H9 (cell line): ENCODE results near the gene NRG3. TPM values are rescaled to one million over a fixed set of nuclear protein-coding genes. Genes with fewer than 3 reads are reported as not detected.

ENCODE experiments used
- DNase-seq: peaks from one replicate; pipeline ENCODE4 v3.0.0-alpha.2; 2017
- H2AFZ ChIP-seq: one replicate; pipeline ENCODE4 v1.6.1; 2013; ENCODE audit warnings: mild to moderate bottlenecking, low read length, control low read depth, moderate library complexity
- H2AK5ac ChIP-seq: 2 replicates; pipeline ENCODE4 v1.6.1; 2013; ENCODE audit warnings: low read length, control low read depth, mixed read lengths; ENCODE audit not compliant: insufficient read length
- H2BK120ac ChIP-seq: one replicate; pipeline ENCODE4 v1.6.1; 2013; ENCODE audit warnings: low read depth, mild to moderate bottlenecking, low read length, control low read depth, inconsistent platforms; ENCODE audit not compliant: poor library complexity, severe bottlenecking
- H2BK12ac ChIP-seq: 2 replicates; pipeline ENCODE4 v1.6.1; 2013; ENCODE audit warnings: low read length, control low read depth, mixed read lengths, low read depth; ENCODE audit not compliant: insufficient read length
- H2BK15ac ChIP-seq: 2 replicates; pipeline ENCODE4 v1.6.1; 2013; ENCODE audit warnings: low read depth, low read length, control low read depth
- H2BK20ac ChIP-seq: one replicate; pipeline ENCODE4 v1.6.1; 2013; ENCODE audit warnings: low read depth, mild to moderate bottlenecking, low read length, control low read depth, inconsistent platforms; ENCODE audit not compliant: poor library complexity, severe bottlenecking
- H2BK5ac ChIP-seq: 2 replicates; pipeline ENCODE4 v1.6.1; 2013; ENCODE audit warnings: low read length, control low read depth, mixed read lengths; ENCODE audit not compliant: insufficient read length
- H3K14ac ChIP-seq: 2 replicates; pipeline ENCODE4 v1.6.1; 2013; ENCODE audit warnings: low read length, control low read depth; ENCODE audit not compliant: insufficient read depth
- H3K18ac ChIP-seq: 2 replicates; pipeline ENCODE4 v1.6.1; 2013; ENCODE audit warnings: low read depth, mild to moderate bottlenecking, mixed read lengths, low read length, control low read depth; ENCODE audit not compliant: insufficient read length
- H3K23ac ChIP-seq: 2 replicates; pipeline ENCODE4 v1.6.1; 2013; ENCODE audit warnings: low read length, control low read depth, mixed read lengths, low read depth; ENCODE audit not compliant: insufficient read length
- H3K23me2 ChIP-seq: 2 replicates; pipeline ENCODE4 v1.6.1; 2013; ENCODE audit warnings: low read depth, mild to moderate bottlenecking, mixed read lengths, low read length, control low read depth; ENCODE audit not compliant: insufficient read length, poor library complexity, severe bottlenecking
- H3K27ac ChIP-seq: 2 replicates; pipeline ENCODE4 v1.5.1; 2013; ENCODE audit warnings: low read length, control low read depth, mixed read lengths, low read depth; ENCODE audit not compliant: insufficient read length
- H3K27me3 ChIP-seq: 2 replicates; pipeline ENCODE4 v1.6.1; 2013; ENCODE audit warnings: low read length, control low read depth, inconsistent platforms; ENCODE audit not compliant: insufficient read depth
- H3K4ac ChIP-seq: 2 replicates; pipeline ENCODE4 v1.6.1; 2013; ENCODE audit warnings: low read depth, mild to moderate bottlenecking, control low read depth, inconsistent platforms, low read length, moderate library complexity
- H3K4me1 ChIP-seq: 2 replicates; pipeline ENCODE4 v1.6.1; 2013; ENCODE audit warnings: low read length, control low read depth, inconsistent platforms; ENCODE audit not compliant: insufficient read depth
- H3K4me2 ChIP-seq: 2 replicates; pipeline ENCODE4 v1.6.1; 2013; ENCODE audit warnings: low read length, control low read depth, mixed read lengths; ENCODE audit not compliant: insufficient read length, insufficient read depth
- H3K56ac ChIP-seq: 2 replicates; pipeline ENCODE4 v1.6.1; 2013; ENCODE audit warnings: low read depth, mild to moderate bottlenecking, mixed read lengths, low read length, control low read depth; ENCODE audit not compliant: insufficient read length
- H3K79me1 ChIP-seq: 2 replicates; pipeline ENCODE4 v1.6.1; 2013; ENCODE audit warnings: low read depth, mild to moderate bottlenecking, moderate library complexity, low read length, control low read depth, inconsistent platforms; ENCODE audit not compliant: insufficient read depth, poor library complexity, severe bottlenecking
- H3K79me2 ChIP-seq: 2 replicates; pipeline ENCODE4 v1.6.1; 2013; ENCODE audit warnings: low read length, control low read depth, inconsistent platforms; ENCODE audit not compliant: insufficient read depth
- H3K9ac ChIP-seq: 2 replicates; pipeline ENCODE4 v1.6.1; 2013; ENCODE audit warnings: low read length, control low read depth, mixed read lengths; ENCODE audit not compliant: insufficient read length; ENCODE audit errors: extremely low read depth
- H3K9me3 ChIP-seq: one replicate; pipeline ENCODE4 v1.6.1; 2013; ENCODE audit warnings: low read depth, low read length, inconsistent platforms; ENCODE audit not compliant: control insufficient read depth
- H3T11ph ChIP-seq: one replicate; pipeline ENCODE4 v1.6.1; 2013; ENCODE audit warnings: mild to moderate bottlenecking, low read length, control low read depth, inconsistent platforms
- H4K20me1 ChIP-seq: one replicate; pipeline ENCODE4 v1.6.1; 2013; ENCODE audit not compliant: control insufficient read depth, insufficient read length, insufficient read depth
- H4K5ac ChIP-seq: 2 replicates; pipeline ENCODE4 v1.6.1; 2013; ENCODE audit warnings: low read depth, mild to moderate bottlenecking, mixed read lengths, low read length, control low read depth; ENCODE audit not compliant: insufficient read length
- H4K8ac ChIP-seq: replicated peaks from 2 replicates; pipeline ENCODE4 v1.6.1; 2013; ENCODE audit warnings: low read length, control low read depth, mixed read lengths, low read depth; ENCODE audit not compliant: insufficient read length
- H4K91ac ChIP-seq: 2 replicates; pipeline ENCODE4 v1.6.1; 2013; ENCODE audit warnings: low read depth, mild to moderate bottlenecking, moderate library complexity, mixed read lengths, low read length, control low read depth; ENCODE audit not compliant: insufficient read length
- H3K27ac Mint-ChIP-seq, 3 experiments: 2 replicates in 2 of 3; 3 replicates in 1 of 3; pipeline ENCODE4 v1.8.0; 2020 to 2021; ENCODE audit warnings: mixed read lengths in 3 of 3, mild to moderate bottlenecking in 1 of 3, moderate library complexity in 1 of 3
- H3K27me3 Mint-ChIP-seq: 2 replicates; pipeline ENCODE4 v1.8.0; 2021; ENCODE audit warnings: low read depth, mild to moderate bottlenecking, moderate library complexity, mixed read lengths
- H3K36me3 Mint-ChIP-seq, 3 experiments: 2 replicates in 2 of 3; 3 replicates in 1 of 3; pipeline ENCODE4 v1.8.0; 2020 to 2021; ENCODE audit warnings: low read depth in 3 of 3, mixed read lengths in 3 of 3; ENCODE audit not compliant: insufficient read depth in 1 of 3
- H3K4me1 Mint-ChIP-seq, 2 experiments: 2 replicates each; pipeline ENCODE4 v1.8.0; 2020; ENCODE audit warnings: mixed read lengths in 2 of 2
- H3K4me3 Mint-ChIP-seq, 2 experiments: 2 replicates in 1 of 2; 3 replicates in 1 of 2; pipeline ENCODE4 v1.8.0; 2020 to 2021; ENCODE audit warnings: mild to moderate bottlenecking in 2 of 2, mixed read lengths in 2 of 2, moderate library complexity in 1 of 2
- H3K9me3 Mint-ChIP-seq, 2 experiments: 2 replicates in 1 of 2; 3 replicates in 1 of 2; pipeline ENCODE4 v1.8.0; 2020; ENCODE audit warnings: mild to moderate bottlenecking in 2 of 2, mixed read lengths in 2 of 2, moderate library complexity in 1 of 2
- WGBS: extraction: QIAGEN DNeasy Blood & Tissue Kit; methylation state at CpG from one replicate; pipeline ENCODE4 v1.1.7; 2013; ENCODE audit warnings: missing lambda C conversion rate, low lambda C conversion rate, mixed read lengths; ENCODE audit not compliant: insufficient read length; ENCODE audit errors: extremely low coverage; 5-methylcytosine and 5-hydroxymethylcytosine counted together
- total RNA-seq: library from RNA; stranded (reverse); gene quantifications from 2 replicates; pipeline ENCODE4 v1.2.1, GENCODE V29; 2021
- TF ChIP-seq, protein P1 (sequence below): fragments of 200-600 bp; sonication (generic); conservative IDR thresholded peaks from 3 replicates; pipeline ENCODE4 v1.8.0; 2021; ENCODE audit warnings: antibody characterized with exemption, mild to moderate bottlenecking

NRG3 gene
- total RNA-seq, 1 experiment from 2014 or later = 1.6 TPM

DNA sequence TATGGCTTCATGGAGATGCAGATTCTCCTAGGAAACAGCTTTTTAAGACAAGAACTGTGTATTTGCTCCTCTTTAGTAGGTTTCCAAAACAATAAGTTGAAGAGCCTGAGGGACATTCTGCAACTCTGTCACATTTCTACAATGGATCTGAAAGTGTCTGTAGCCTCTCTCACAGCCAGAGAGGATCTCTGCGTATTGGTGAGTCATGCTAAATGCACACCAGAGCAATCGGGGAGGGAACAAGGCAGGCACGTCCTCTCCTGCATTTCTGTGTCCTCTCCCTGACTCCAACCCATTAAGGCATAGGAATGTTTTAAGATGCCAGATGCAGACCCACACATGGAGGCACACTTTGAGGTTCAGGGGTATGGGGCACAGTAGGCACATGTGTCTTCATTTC lies 1137.9 kb downstream of the NRG3 start:
- Histone ChIP-seq H3K27ac (no peak overlapping the region), H3K23ac (no peak overlapping the region), H3K79me1 (no peaks in the 10 kb centered on the region), H3K4me1 (no peaks in the 10 kb centered on the region; the same call in 1 of the 2 replicates), H3K9ac (no peak overlapping the region), H2BK12ac (no peak overlapping the region), H4K5ac (no peak overlapping the region), H4K20me1 (no peaks in the 10 kb centered on the region), H2BK120ac (no peak overlapping the region), H3K56ac (no peak overlapping the region), H2BK20ac (no peak overlapping the region), H2AFZ (no peak overlapping the region), H4K91ac (no peak overlapping the region), H3K9me3 (no peaks in the 10 kb centered on the region), H3K27me3 (no peaks in the 10 kb centered on the region), H3K4ac (no peak overlapping the region), H3T11ph (no peak overlapping the region), H3K23me2 (no peaks in the 10 kb centered on the region), H3K4me2 (no peak overlapping the region), H4K8ac (no peak overlapping the region), H3K79me2 (no peaks in the 10 kb centered on the region), H2AK5ac (no peak overlapping the region), H2BK5ac (no peak overlapping the region), H3K14ac (no peak overlapping the region), H2BK15ac (no peak overlapping the region), H3K18ac (no peak overlapping the region)
- Mint-ChIP-seq H3K4me3 (no peak overlapping the region), H3K27me3 (no peaks in the 10 kb centered on the region), H3K4me1 (peaks cover 8 to 11% of the 10 kb centered on the region in 2 experiments), H3K27ac (no peak overlapping the region), H3K36me3 (no peaks in the 10 kb centered on the region), H3K9me3 (no peaks in the 10 kb centered on the region)
- TF ChIP-seq, protein P1, sequence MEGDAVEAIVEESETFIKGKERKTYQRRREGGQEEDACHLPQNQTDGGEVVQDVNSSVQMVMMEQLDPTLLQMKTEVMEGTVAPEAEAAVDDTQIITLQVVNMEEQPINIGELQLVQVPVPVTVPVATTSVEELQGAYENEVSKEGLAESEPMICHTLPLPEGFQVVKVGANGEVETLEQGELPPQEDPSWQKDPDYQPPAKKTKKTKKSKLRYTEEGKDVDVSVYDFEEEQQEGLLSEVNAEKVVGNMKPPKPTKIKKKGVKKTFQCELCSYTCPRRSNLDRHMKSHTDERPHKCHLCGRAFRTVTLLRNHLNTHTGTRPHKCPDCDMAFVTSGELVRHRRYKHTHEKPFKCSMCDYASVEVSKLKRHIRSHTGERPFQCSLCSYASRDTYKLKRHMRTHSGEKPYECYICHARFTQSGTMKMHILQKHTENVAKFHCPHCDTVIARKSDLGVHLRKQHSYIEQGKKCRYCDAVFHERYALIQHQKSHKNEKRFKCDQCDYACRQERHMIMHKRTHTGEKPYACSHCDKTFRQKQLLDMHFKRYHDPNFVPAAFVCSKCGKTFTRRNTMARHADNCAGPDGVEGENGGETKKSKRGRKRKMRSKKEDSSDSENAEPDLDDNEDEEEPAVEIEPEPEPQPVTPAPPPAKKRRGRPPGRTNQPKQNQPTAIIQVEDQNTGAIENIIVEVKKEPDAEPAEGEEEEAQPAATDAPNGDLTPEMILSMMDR = no peak
- no peak for DNase-seq
- WGBS = no CpG with 5 or more reads among the region's 3 CpGs
